HTR-8/SVneo (cell line): ENCODE data around the gene LINGO3.

Experiments used
- DNase-seq: peaks from one replicate; pipeline ENCODE4 v3.0.0; 2011; ENCODE audit warnings: low spot score, mixed read lengths; ENCODE audit not compliant: insufficient read length
- FAIRE-seq: peaks from 2 replicates; lab custom pipeline; 2011; peaks lifted over from hg19 to GRCh38; lab: Jason Lieb, UNC

LINGO3 gene

GRCh38 chr19:2328401-2329148 is 20.6 kb upstream of the LINGO3 start, which contains the start of the genes LSM7 and SPPL2B:
Gene LSM7, minus strand, starts transcription at chr19:2328586. Its CDS starts 20 bp downstream, at chr19:2328566.
Gene SPPL2B, plus strand, starts transcription at chr19:2328684. Its CDS starts 26 bp downstream, at chr19:2328710.
- FAIRE-seq: peak; percentile 80
- DNase-seq: peak; percentile 97

GRCh38 chr19:2327773-2328400 is 19.9 kb upstream of the LINGO3 start:
- DNase-seq (no peak), FAIRE-seq (peak; percentile 31)

- DNase-seq (no peak), FAIRE-seq (no peak)
Observed at GRCh38 chr19:2326699-2327360, 18.9 kb upstream of the LINGO3 start.

GRCh38 chr19:2325281-2326046 is 17.5 kb upstream of the LINGO3 start:
- FAIRE-seq (no peak), DNase-seq (no peak)

- no peak for FAIRE-seq
- no peak for DNase-seq
Observed at GRCh38 chr19:2324220-2324948, 16.4 kb upstream of the LINGO3 start.

GRCh38 chr19:2323707-2324106 is 15.8 kb upstream of the LINGO3 start:
- no peak for FAIRE-seq
- no peak for DNase-seq

GRCh38 chr19:2321565-2322283 is 13.8 kb upstream of the LINGO3 start:
- no peak for DNase-seq
- FAIRE-seq: no peak

- no peak for DNase-seq
- no peak for FAIRE-seq
Observed at GRCh38 chr19:2320939-2321338, 13.0 kb upstream of the LINGO3 start.

GRCh38 chr19:2320049-2320448 is 12.1 kb upstream of the LINGO3 start:
- FAIRE-seq (no peak), DNase-seq (no peak)

GRCh38 chr19:2319551-2319950 is 11.6 kb upstream of the LINGO3 start:
- DNase-seq (no peak), FAIRE-seq (no peak)

GRCh38 chr19:2318923-2319322 is 11.0 kb upstream of the LINGO3 start:
- no peak for DNase-seq
- no peak for FAIRE-seq

- FAIRE-seq: no peak
- DNase-seq: no peak
Observed at GRCh38 chr19:2317756-2318155, 9.8 kb upstream of the LINGO3 start.

- DNase-seq (no peak), FAIRE-seq (no peak)
Observed at GRCh38 chr19:2317300-2317699, 9.3 kb upstream of the LINGO3 start.

GRCh38 chr19:2315818-2316353 is 7.9 kb upstream of the LINGO3 start:
- FAIRE-seq (no peak), DNase-seq (peak; percentile 49)

GRCh38 chr19:2315121-2315817 is 7.3 kb upstream of the LINGO3 start:
- FAIRE-seq: peak; percentile 63
- DNase-seq: no peak

GRCh38 chr19:2312820-2313501 is 5.0 kb upstream of the LINGO3 start:
- FAIRE-seq (no peak), DNase-seq (no peak)

GRCh38 chr19:2311093-2311492 is 3.1 kb upstream of the LINGO3 start:
- FAIRE-seq: no peak

More at GRCh38 chr19:2311093-2311492, 3.1 kb upstream of the LINGO3 start:
- no peak for DNase-seq
